ENCODE data around the gene ITGAL.

The ITGAL gene

GRCh38 chr16:30554557-30555314 is 82.2 kb downstream of the ITGAL start:
- H3K27ac ChIP-seq (ENCODE audit: poor library complexity, severe bottlenecking): no peak overlapping the region
- ATAC-seq (ENCODE audit: low read depth): no peak
- no peaks in the 10 kb centered on the region for H3K9me3 ChIP-seq (ENCODE audit: severe bottlenecking)
- H3K4me3 ChIP-seq (ENCODE audit: severe bottlenecking): no peak overlapping the region
- no peak for TF ChIP-seq CTCF (IDR thresholded peaks at IDR 0.05; ENCODE audit: poor library complexity, severe bottlenecking)
- H3K27me3 ChIP-seq (ENCODE audit: insufficient read depth, poor library complexity, severe bottlenecking): no peaks in the 10 kb centered on the region
- no peaks in the 10 kb centered on the region for H3K4me1 ChIP-seq (ENCODE audit: insufficient read depth, poor library complexity, severe bottlenecking)
- no peak for DNase-seq (ENCODE audit: low spot score)
- H3K36me3 ChIP-seq (ENCODE audit: low read depth): peaks cover 26% of the 10 kb centered on the region

- Histone ChIP-seq H3K36me3 (ENCODE audit: low read depth) (peaks cover 26% of the 10 kb centered on the region), H3K4me1 (ENCODE audit: insufficient read depth, poor library complexity, severe bottlenecking) (no peaks in the 10 kb centered on the region), H3K27me3 (ENCODE audit: insufficient read depth, poor library complexity, severe bottlenecking) (no peaks in the 10 kb centered on the region), H3K27ac (ENCODE audit: poor library complexity, severe bottlenecking) (no peak overlapping the region), H3K4me3 (ENCODE audit: severe bottlenecking) (no peak overlapping the region), H3K9me3 (ENCODE audit: severe bottlenecking) (no peaks in the 10 kb centered on the region)
- DNase-seq (ENCODE audit: low spot score) (no peak), ATAC-seq (ENCODE audit: low read depth) (no peak)
- TF ChIP-seq CTCF (IDR thresholded peaks at IDR 0.05; ENCODE audit: poor library complexity, severe bottlenecking): no peak
These were observed 83.0 kb downstream of the ITGAL start for GRCh38 chr16:30555315-30556124.

GRCh38 chr16:30556125-30556473 is 83.6 kb downstream of the ITGAL start:
- DNase-seq (ENCODE audit: low spot score) (no peak), ATAC-seq (ENCODE audit: low read depth) (no peak)
- Histone ChIP-seq H3K4me3 (ENCODE audit: severe bottlenecking) (no peak overlapping the region), H3K9me3 (ENCODE audit: severe bottlenecking) (no peaks in the 10 kb centered on the region), H3K4me1 (ENCODE audit: insufficient read depth, poor library complexity, severe bottlenecking) (no peaks in the 10 kb centered on the region), H3K27me3 (ENCODE audit: insufficient read depth, poor library complexity, severe bottlenecking) (no peaks in the 10 kb centered on the region), H3K36me3 (ENCODE audit: low read depth) (peaks cover 26% of the 10 kb centered on the region), H3K27ac (ENCODE audit: poor library complexity, severe bottlenecking) (no peak overlapping the region)
- no peak for TF ChIP-seq CTCF (IDR thresholded peaks at IDR 0.05; ENCODE audit: poor library complexity, severe bottlenecking)

GRCh38 chr16:30557707-30557956 is 85.1 kb downstream of the ITGAL start:
- Histone ChIP-seq H3K27ac (ENCODE audit: poor library complexity, severe bottlenecking) (peak overlapping the region; percentile 42), H3K4me1 (ENCODE audit: insufficient read depth, poor library complexity, severe bottlenecking) (no peaks in the 10 kb centered on the region), H3K27me3 (ENCODE audit: insufficient read depth, poor library complexity, severe bottlenecking) (no peaks in the 10 kb centered on the region), H3K4me3 (ENCODE audit: severe bottlenecking) (peak overlapping the region; percentile 68), H3K9me3 (ENCODE audit: severe bottlenecking) (no peaks in the 10 kb centered on the region), H3K36me3 (ENCODE audit: low read depth) (peaks cover 26% of the 10 kb centered on the region)
- TF ChIP-seq CTCF (IDR thresholded peaks at IDR 0.05; ENCODE audit: poor library complexity, severe bottlenecking): no peak
- ATAC-seq (ENCODE audit: low read depth) (no peak; the same call in 1 of the 3 replicates), DNase-seq (ENCODE audit: low spot score) (no peak)

Measured in RWPE2 (cell line).